Measurements from ENCODE around the gene VPS37B.
"Not testable (repeated sequence)": the region's sequence is repeated elsewhere in the genome, so short reads cannot be mapped to it uniquely, and the experiment has no call there.

The VPS37B gene

GRCh38 chr12:122880668-122881067 lies 15.3 kb downstream of the VPS37B start:
- DNase-seq: peak; percentile 59 to 68 (median 62)

- DNase-seq: no peak
Observed at GRCh38 chr12:122880155-122880667, 15.7 kb downstream of the VPS37B start.

- DNase-seq: no peak
Observed at GRCh38 chr12:122878780-122879612, 16.9 kb downstream of the VPS37B start.

- DNase-seq: no peak
Observed at GRCh38 chr12:122876731-122877130, 19.2 kb downstream of the VPS37B start.

- DNase-seq: not testable (repeated sequence)
Observed at GRCh38 chr12:122876281-122876680, 19.6 kb downstream of the VPS37B start.

GRCh38 chr12:122875590-122876220 lies 20.2 kb downstream of the VPS37B start:
- DNase-seq: no peak

- no peak for DNase-seq
Observed at GRCh38 chr12:122874081-122874480, 21.8 kb downstream of the VPS37B start.

- no peak for DNase-seq
Observed at GRCh38 chr12:122873540-122873939, 22.4 kb downstream of the VPS37B start.

GRCh38 chr12:122872815-122873361 lies 23.0 kb downstream of the VPS37B start:
- no peak for DNase-seq

- peak; percentile 81 to 85 (median 84) for DNase-seq
Observed at GRCh38 chr12:122871851-122872780, 23.8 kb downstream of the VPS37B start.

- peak in 2 of 3 donors; percentile 29 to 33 for DNase-seq
Observed at GRCh38 chr12:122870867-122871664, 24.9 kb downstream of the VPS37B start.

- DNase-seq: no peak
Observed at GRCh38 chr12:122870163-122870842, 25.6 kb downstream of the VPS37B start.

- DNase-seq: no peak
Observed at GRCh38 chr12:122869207-122869973, 26.5 kb downstream of the VPS37B start.

GRCh38 chr12:122868471-122869177 lies 27.3 kb downstream of the VPS37B start:
- DNase-seq: no peak

- DNase-seq: peak in 1 of 3 donors; percentile 17
Observed at GRCh38 chr12:122867691-122868461, 28.0 kb downstream of the VPS37B start.

GRCh38 chr12:122866950-122867607 lies 28.8 kb downstream of the VPS37B start:
- DNase-seq: no peak

GRCh38 chr12:122866379-122866778 lies 29.5 kb downstream of the VPS37B start:
- no peak for DNase-seq

All from suppressor macrophage treated with lipopolysaccharide for 1 hour (primary cell).